Measurements from ENCODE around the gene LRRC74B. TPM values are rescaled to one million over a fixed set of nuclear protein-coding genes. Genes with fewer than 3 reads are reported as not detected.

Gene LRRC74B
- total RNA-seq, 2 donors from 2014 or later = not detected

DNA sequence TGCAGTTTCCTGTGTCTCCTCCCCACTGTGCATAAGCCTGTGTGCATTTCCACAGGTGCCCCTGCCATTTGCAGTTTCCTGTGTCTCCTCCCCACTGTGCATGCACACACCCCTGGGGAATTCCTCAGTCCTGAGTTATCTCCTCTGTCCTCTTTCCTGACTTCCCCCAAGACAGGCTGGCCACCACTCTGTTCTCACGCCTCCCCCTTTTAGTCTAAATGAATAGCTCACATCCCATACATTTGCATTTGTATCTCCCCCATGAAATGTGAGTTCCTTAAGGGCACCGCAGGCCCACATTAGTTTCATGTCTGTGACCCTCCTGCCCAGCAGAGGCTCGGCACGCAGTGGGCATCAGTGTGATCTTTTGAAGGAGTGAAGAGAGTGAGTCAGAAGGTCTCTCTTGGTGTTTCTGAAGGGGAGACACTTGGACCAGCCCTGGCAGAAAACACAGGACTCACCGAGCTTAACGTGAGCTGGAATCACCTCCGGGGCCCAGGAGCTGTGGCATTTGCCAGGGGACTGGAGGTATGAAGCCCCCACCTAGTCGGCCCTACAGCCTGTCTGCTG, 6.2 kb downstream of the LRRC74B start:
- ATAC-seq (no peak), DNase-seq (no peak)
- H3K27me3 ChIP-seq = no peaks in the 10 kb centered on the region
- H3K4me3 ChIP-seq = no peak overlapping the region
- intact Hi-C loops (cut with DNase I) = no loop called here
- no peak overlapping the region for H3K27ac ChIP-seq
- H3K36me3 ChIP-seq (replicated peaks in 1 of 2; ENCODE audit: insufficient read depth in 1 of 2, low read depth in 2 of 2) = no peaks in the 10 kb centered on the region
- TF ChIP-seq POLR2A (IDR thresholded peaks at IDR 0.05) = no peak
- TF ChIP-seq, protein P1, sequence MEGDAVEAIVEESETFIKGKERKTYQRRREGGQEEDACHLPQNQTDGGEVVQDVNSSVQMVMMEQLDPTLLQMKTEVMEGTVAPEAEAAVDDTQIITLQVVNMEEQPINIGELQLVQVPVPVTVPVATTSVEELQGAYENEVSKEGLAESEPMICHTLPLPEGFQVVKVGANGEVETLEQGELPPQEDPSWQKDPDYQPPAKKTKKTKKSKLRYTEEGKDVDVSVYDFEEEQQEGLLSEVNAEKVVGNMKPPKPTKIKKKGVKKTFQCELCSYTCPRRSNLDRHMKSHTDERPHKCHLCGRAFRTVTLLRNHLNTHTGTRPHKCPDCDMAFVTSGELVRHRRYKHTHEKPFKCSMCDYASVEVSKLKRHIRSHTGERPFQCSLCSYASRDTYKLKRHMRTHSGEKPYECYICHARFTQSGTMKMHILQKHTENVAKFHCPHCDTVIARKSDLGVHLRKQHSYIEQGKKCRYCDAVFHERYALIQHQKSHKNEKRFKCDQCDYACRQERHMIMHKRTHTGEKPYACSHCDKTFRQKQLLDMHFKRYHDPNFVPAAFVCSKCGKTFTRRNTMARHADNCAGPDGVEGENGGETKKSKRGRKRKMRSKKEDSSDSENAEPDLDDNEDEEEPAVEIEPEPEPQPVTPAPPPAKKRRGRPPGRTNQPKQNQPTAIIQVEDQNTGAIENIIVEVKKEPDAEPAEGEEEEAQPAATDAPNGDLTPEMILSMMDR (IDR thresholded peaks at IDR 0.05) = no peak
- 59 to 68% methylated on average over 6 to 8 of the region's 8 CpGs for WGBS, 2 donors
- no peaks in the 10 kb centered on the region for H3K4me1 ChIP-seq
- H3K9me3 ChIP-seq = no peaks in the 10 kb centered on the region

DNA sequence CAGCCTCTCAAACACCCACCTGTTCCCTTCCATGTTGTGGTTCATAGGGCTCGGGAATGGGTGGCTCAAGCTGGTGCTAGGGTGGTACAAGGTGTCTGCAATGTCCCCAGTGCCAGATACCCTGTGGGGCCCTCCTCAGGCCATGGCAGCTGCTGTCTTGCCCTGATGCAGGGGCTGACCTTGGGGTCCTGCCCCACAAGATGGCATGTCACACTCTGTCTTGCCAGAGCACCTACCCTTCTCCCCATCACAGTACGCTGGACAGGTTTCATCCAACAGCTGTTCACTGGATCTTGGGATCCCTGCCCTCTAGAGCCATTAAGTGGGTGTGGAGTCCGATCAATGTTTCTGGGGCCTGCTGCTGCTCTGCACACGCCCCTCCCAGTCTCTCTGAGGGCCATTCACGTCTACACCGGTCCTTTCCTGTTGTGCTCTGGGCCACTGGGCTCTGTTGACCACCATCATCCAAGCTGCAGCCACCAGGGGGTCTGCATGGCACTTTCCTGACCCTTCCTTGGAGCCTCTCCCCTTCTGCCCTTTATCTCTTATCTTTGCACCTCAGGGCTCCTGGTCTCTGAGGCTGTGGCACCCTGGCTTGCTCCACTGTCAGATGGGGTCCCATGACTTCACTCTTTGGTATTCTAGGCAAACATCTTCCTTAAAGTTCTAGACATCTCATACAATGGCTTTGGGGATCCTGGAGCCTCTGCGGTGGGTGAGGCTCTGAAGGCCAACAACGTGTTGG, 7.1 kb downstream of the LRRC74B start:
- no peaks in the 10 kb centered on the region for H3K36me3 ChIP-seq (replicated peaks in 1 of 2; ENCODE audit: insufficient read depth in 1 of 2, low read depth in 2 of 2)
- H3K4me1 ChIP-seq = no peaks in the 10 kb centered on the region
- no peak for ATAC-seq
- no peaks in the 10 kb centered on the region for H3K9me3 ChIP-seq
- no peak overlapping the region for H3K27ac ChIP-seq
- 65 to 68% methylated on average over 7 to 8 of the region's 8 CpGs for WGBS, 2 donors
- intact Hi-C loops (cut with DNase I) = no loop called here
- no peaks in the 10 kb centered on the region for H3K27me3 ChIP-seq
- TF ChIP-seq, protein P1 (IDR thresholded peaks at IDR 0.05) = no peak
- no peak for TF ChIP-seq POLR2A (IDR thresholded peaks at IDR 0.05)
- H3K4me3 ChIP-seq = no peak overlapping the region
- no peak for DNase-seq

GRCh38 chr22:21054046-21054713, 8.4 kb downstream of the LRRC74B start:
- Histone ChIP-seq H3K9me3 (no peaks in the 10 kb centered on the region), H3K4me3 (no peak overlapping the region), H3K36me3 (replicated peaks in 1 of 2; ENCODE audit: insufficient read depth in 1 of 2, low read depth in 2 of 2) (no peaks in the 10 kb centered on the region), H3K27ac (no peak overlapping the region), H3K4me1 (no peaks in the 10 kb centered on the region), H3K27me3 (no peaks in the 10 kb centered on the region)
- 84 to 90% methylated on average over 12 to 14 of the region's 15 CpGs for WGBS, 2 donors
- TF ChIP-seq, protein P1 (IDR thresholded peaks at IDR 0.05) = no peak
- TF ChIP-seq POLR2A (IDR thresholded peaks at IDR 0.05) = no peak
- intact Hi-C loops (cut with DNase I) = no loop called here
- ATAC-seq (no peak), DNase-seq (no peak)

DNA sequence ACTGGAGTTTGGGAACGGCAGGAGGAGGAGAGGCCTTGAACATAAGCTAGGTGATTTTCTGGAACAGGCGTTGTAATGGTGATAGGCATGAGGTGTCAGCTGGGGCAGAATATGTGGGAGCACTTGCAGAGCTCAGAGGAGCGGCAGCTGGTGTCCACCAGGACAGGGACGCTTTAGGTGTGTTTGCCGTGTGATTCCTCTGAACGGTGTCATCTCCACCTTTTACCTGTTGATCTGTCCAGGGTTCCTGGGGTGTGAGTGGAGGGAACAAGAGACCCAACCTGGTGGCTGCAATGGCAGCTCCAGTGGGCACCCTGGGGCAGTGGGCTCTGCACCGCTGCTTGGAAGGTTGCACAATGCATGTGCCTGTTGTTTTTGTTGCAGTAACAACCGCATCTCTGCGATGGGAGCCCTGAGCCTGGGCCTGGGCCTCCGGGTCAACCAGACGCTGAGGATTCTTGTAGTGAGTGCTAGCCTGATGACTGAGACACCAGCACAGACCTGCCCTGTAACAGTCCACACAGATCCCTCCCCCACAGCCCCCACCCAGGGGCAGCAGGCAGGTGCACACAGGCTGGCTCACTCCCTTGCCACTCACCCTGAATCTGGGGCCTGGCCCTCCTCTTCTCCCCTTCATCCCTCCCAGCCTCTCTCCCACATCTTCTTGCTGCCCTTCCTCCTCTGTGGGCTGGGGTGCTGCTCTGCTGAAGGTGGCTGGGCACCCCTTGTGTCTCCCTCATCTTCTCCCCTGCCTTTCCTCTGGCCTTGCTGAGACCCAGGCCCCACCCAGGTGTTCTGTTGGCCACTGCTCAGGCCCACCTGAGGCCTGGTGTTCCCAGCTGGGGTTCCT, 9.2 kb downstream of the LRRC74B start:
- Histone ChIP-seq H3K27me3 (no peaks in the 10 kb centered on the region), H3K4me1 (no peaks in the 10 kb centered on the region), H3K9me3 (no peaks in the 10 kb centered on the region), H3K36me3 (replicated peaks in 1 of 2; ENCODE audit: insufficient read depth in 1 of 2, low read depth in 2 of 2) (no peaks in the 10 kb centered on the region), H3K27ac (no peak overlapping the region), H3K4me3 (no peak overlapping the region)
- no peak for DNase-seq
- TF ChIP-seq POLR2A (IDR thresholded peaks at IDR 0.05) = no peak
- TF ChIP-seq, protein P1 (IDR thresholded peaks at IDR 0.05) = no peak
- intact Hi-C loops (cut with DNase I) = no loop called here
- no peak for ATAC-seq
- WGBS, 2 donors = 66 to 69% methylated on average over 2 to 10 of the region's 11 CpGs
